GM19397 (cell line): ENCODE results near the gene SPATC1L.
A peak's percentile ranks its signal among the peaks of the same experiment; 100 is the strongest.
"Not testable (repeated sequence)": the region's sequence is repeated elsewhere in the genome, so short reads cannot be mapped to it uniquely, and the experiment has no call there.

Experiments used
- ATAC-seq: cut with Tn5 transposase; IDR thresholded peaks from one replicate; pipeline ENCODE4 v1.9.1; 2021; ENCODE audit warnings: mild to moderate bottlenecking, moderate library complexity; ENCODE audit not compliant: unreplicated experiment

The SPATC1L gene

GRCh38 chr21:46184625-46185555, 631 bp upstream of the SPATC1L start:
- peak; percentile 73 for ATAC-seq

DNA sequence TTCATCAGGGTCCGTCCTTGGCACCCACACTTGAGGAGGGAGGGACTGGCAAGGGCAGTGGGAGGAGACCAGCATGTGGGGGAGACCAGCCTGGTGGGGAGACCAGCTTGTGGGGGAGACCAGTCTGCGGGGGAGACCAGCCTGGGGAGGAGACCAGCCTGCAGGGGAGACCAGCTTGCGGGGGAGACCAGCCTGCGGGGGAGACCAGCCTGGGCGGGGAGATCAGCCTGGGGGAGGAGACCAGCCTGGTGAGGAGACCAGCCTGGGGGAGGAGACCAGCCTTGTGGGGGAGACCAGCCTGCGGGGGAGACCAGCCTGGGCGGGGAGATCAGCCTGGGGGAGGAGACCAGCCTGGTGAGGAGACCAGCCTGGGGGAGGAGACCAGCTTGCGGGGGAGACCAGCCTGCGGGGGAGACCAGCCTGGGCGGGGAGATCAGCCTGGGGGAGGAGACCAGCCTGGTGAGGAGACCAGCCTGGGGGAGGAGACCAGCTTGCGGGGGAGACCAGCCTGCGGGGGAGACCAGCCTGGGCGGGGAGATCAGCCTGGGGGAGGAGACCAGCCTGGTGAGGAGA, 836 bp downstream of the SPATC1L start:
- not testable (repeated sequence) for ATAC-seq

DNA sequence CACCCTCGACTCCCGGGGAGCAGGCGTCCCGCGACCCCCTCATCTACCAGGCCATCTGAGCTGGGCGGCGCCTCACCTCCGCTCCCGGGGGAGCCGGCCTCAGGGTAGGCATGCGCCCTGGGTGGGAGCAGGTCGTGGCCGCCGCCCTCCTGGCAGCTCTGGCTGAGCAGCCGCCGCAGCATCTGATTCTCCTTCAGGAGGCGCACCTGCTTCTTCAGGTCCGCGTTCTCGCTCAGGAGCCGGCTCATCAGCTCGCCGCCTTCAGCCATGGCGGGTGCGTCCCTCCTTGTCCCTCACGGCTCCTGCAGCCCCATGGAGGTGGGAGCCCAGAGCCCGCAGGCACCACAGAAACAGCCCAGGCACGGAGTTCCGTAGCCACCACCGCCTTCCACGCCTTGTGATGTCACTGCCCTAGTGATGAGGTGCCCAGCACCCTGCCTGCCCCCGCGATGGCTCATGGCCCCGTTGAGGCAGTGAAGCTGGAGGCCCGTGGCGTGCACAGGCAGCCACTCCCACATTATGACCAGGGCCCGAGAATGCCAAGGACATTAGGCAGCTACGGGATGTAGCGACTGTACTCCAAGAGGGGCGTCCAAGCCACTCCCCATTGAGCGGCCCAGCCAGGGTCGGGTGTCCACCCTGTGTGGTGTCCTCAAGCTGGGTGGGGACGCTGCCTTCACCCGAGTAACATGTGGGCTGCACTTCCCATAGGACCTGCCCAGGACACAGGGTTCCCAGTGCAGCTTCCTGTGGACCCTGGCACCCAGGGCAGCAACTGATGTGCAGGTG, 1.5 kb downstream of the SPATC1L start:
- no peak for ATAC-seq

- ATAC-seq = no peak
These were observed 2.2 kb downstream of the SPATC1L start for GRCh38 chr21:46181953-46182547.

DNA sequence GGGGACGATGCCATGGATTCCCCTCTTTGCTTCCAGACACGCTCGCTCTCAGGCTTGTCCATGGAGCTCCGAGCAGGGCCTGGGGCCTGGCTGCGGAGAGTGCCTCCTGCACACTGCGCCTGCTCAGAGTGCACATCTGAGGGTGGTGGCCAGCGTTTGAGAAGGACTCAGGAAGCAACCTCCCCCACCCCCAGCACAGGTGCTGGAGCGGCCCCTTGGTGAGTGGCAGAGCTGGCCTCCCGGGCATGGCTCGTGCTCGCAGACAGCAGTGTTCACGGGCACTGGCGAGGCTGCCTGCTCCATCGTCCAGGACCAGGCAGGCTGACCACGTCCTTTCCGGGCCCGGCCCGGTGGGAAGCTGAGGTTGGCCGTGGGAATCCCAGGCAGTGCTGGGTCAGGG, 2.8 kb downstream of the SPATC1L start:
- no peak for ATAC-seq

- no peak for ATAC-seq
These were observed 3.4 kb downstream of the SPATC1L start for GRCh38 chr21:46180778-46181391.

DNA sequence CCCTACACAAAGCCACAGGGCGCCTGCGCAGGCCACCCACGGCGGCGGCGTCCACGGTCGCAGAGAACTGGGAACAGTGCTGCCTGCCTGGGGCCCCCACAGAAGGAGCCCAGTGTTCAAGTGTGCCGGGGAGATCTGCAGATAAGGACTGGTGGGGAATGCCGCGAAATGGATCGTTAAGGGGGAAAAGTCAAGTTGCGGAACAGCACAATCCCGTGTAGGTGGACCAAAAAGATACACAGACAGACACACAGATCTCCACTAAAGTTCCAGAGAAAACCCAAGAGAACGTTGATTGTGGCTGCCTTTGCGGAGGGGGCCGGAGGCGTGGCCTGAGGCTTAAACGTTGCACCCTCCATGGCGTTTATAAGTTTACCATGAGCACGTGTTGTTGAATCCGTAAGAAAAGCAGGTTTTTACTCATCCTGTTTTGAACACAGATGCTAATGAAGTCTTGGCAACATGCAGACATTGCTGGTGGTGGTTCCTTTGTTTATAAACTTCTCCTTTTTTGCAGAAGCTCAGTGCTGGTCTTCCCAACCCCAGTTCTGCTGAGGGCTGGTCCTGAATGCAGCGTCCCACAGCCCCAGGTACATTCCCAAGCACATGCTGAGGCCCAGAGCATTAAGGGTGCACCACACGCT, 4.1 kb downstream of the SPATC1L start:
- ATAC-seq = no peak

GRCh38 chr21:46179708-46180078, 4.6 kb downstream of the SPATC1L start:
- ATAC-seq = no peak

- no peak for ATAC-seq
These were observed 5.3 kb downstream of the SPATC1L start for GRCh38 chr21:46178961-46179360.

DNA sequence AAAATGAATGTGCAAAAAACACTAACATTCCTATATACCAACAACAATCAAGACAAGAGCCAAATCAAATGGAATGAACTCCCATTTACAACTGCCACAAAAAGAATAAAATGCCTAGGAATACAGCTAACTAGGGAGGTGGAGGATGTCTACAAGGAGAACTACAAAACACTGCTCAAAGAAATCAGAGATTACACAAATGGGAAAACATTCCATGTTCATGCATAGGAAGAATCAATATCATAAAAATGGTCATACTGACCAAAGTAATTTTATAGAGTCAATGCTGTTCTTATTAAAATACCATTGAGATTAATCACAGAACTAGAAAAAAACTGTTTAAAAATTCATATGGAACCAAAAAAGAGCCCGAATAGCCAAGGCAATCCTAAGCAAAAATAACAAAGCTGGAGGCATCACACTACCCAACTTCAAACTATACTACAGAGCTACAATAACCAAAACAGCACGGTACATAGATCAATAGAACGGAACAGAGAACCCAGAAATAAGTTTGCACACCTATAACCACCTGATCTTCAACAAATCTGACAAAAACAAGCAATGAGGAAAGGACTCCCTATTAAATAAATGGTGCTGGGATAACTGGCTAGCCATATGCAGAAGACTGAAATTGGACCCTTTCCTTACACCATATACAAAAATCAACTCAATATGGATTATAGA, 7.7 kb downstream of the SPATC1L start:
- not testable (repeated sequence) for ATAC-seq

GRCh38 chr21:46173573-46173972, 10.7 kb downstream of the SPATC1L start:
- no peak for ATAC-seq

GRCh38 chr21:46172863-46173528, 11.3 kb downstream of the SPATC1L start:
- no peak for ATAC-seq

GRCh38 chr21:46171996-46172862, 12.0 kb downstream of the SPATC1L start:
- no peak for ATAC-seq

GRCh38 chr21:46171585-46171984, 12.7 kb downstream of the SPATC1L start:
- no peak for ATAC-seq

DNA sequence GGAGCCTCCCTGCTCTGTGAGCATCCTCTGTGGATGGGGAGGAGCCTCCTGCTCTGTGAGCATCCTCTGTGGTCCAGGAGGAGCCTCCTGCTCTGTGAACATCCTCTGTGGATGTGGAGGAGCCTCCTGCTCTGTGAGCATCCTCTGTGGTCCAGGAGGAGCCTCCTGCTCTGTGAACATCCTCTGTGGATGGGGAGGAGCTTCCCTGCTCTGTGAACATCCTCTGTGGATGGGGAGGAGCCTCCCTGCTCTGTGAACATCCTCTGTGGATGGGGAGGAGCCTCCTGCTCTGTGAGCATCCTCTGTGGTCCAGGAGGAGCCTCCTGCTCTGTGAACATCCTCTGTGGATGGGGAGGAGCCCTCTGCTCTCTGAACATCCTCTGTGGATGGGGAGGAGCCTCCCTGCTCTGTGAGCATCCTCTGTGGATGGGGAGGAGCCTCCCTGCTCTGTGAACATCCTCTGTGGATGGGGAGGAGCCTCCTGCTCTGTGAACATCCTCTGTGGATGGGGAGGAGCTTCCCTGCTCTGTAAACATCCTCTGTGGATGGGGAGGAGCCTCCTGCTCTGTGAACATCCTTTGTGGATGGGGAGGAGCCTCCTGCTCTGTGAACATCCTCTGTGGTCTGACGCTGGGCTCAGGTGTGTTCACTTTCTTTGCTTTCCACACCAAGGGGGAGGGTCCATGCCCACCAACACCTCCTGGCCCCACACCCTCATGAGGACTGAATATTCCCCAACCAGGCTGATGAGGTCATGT, 13.6 kb downstream of the SPATC1L start:
- ATAC-seq = not testable (repeated sequence)

DNA sequence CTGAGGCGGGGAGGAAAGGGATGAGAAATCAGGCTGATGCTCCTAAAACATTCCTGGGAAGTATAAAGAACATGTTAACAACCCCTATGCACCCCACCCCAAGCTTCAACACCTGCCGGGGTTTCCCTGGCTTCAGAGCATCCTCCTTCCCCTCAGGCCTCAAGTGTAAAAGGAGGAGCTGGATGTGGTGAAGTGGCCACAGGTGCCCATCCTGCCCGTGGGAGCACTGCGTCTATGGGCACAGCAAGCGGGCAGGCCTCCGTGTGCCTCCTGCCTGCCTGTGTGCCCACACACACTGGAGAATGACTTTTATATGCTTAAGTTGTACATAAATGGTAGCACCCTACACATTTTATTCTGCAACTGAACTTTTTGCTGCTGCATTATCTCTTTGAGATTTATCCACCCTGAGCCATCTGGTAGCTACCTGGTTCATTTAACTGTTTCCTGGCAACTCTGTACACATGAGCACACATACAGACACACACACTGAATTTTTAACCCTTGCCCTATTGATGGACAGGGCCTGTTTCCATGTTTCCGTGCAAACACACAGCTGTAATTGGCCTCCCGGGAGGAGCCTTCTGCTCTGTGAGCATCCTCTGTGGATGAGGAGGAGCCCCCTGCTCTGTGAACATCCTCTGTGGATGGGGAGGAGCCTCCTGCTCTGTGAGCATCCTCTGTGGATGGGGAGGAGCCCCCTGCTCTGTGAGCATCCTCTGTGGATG, 15.4 kb downstream of the SPATC1L start:
- ATAC-seq = no peak

DNA sequence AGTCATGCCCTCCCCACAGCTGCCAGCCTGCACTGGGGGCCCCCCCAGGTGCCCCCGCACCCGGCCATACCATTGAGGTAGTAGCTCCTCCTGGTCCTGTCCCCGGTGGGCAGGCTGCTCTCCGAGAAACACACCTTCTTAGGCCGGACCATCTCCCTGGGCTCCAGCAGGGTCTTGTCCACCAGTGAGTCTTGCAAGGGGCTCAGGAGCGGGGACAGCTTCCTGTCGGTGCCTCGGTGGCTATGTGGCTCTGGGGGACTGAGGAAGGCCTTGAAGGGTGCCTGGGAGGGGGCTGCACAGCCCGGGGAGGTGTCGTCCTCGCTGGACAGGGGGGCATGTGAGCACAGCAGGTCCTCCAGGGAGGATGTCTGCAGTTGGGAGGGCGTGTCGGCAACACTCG, 16.0 kb downstream of the SPATC1L start:
- ATAC-seq = no peak
